Neural progenitor cell (in vitro differentiated cells): ENCODE measurements around the gene GRID1. TPM values are rescaled to one million over a fixed set of nuclear protein-coding genes. Genes with fewer than 3 reads are reported as not detected.

Experiments used
- DNase-seq: peaks from one replicate; pipeline ENCODE4 v3.0.0-alpha.2; 2016; ENCODE audit warnings: low spot score
- H2AFZ ChIP-seq: fragments of 200-600 bp; sonication (generic); replicated peaks from 2 replicates; pipeline ENCODE4 v1.6.1; 2016; ENCODE audit warnings: antibody characterized with exemption
- H3F3A ChIP-seq: fragments of 200-600 bp; sonication (generic); 2 replicates; pipeline ENCODE4 v1.6.1; 2016; ENCODE audit warnings: antibody characterized with exemption, low read depth
- H3K27ac ChIP-seq: fragments of 200-600 bp; sonication (generic); 2 replicates; pipeline ENCODE4 v1.5.1; 2016; ENCODE audit warnings: mild to moderate bottlenecking
- H3K27me3 ChIP-seq: fragments of 200-600 bp; sonication (generic); 2 replicates; pipeline ENCODE4 v1.6.1; 2016; ENCODE audit warnings: mild to moderate bottlenecking, moderate library complexity
- H3K36me3 ChIP-seq: fragments of 200-600 bp; sonication (generic); 2 replicates; pipeline ENCODE4 v1.5.1; 2016
- H3K4me1 ChIP-seq: fragments of 200-600 bp; sonication (generic); 2 replicates; pipeline ENCODE4 v1.6.1; 2016; ENCODE audit warnings: mixed run types
- H3K4me2 ChIP-seq: fragments of 200-600 bp; sonication (generic); 2 replicates; pipeline ENCODE4 v1.6.1; 2016
- H3K4me3 ChIP-seq: fragments of 200-600 bp; sonication (generic); 2 replicates; pipeline ENCODE4 v1.5.1; 2016
- H3K79me2 ChIP-seq: fragments of 200-600 bp; sonication (generic); 2 replicates; pipeline ENCODE4 v1.6.1; 2016; ENCODE audit warnings: low read depth
- H3K9ac ChIP-seq: fragments of 200-600 bp; sonication (generic); 2 replicates; pipeline ENCODE4 v1.6.1; 2016
- H3K9me3 ChIP-seq: fragments of 200-600 bp; sonication (generic); 2 replicates; pipeline ENCODE4 v1.5.1; 2016; ENCODE audit warnings: low read depth
- H4K20me1 ChIP-seq: fragments of 200-600 bp; sonication (generic); 2 replicates; pipeline ENCODE4 v1.6.1; 2016; ENCODE audit warnings: low read depth
- H3K27ac Mint-ChIP-seq: 3 replicates; pipeline ENCODE4 v1.8.0; 2021; ENCODE audit warnings: mixed read lengths
- H3K27me3 Mint-ChIP-seq: 2 replicates; pipeline ENCODE4 v1.8.0; 2022; ENCODE audit warnings: low read depth, mild to moderate bottlenecking, inconsistent platforms, moderate library complexity, mixed read lengths; ENCODE audit not compliant: insufficient read depth
- H3K36me3 Mint-ChIP-seq: 3 replicates; pipeline ENCODE4 v1.8.0; 2021; ENCODE audit warnings: mixed read lengths
- H3K4me1 Mint-ChIP-seq: 3 replicates; pipeline ENCODE4 v1.8.0; 2021; ENCODE audit warnings: mixed read lengths
- H3K4me3 Mint-ChIP-seq: 3 replicates; pipeline ENCODE4 v1.8.0; 2021; ENCODE audit warnings: mild to moderate bottlenecking, moderate library complexity, mixed read lengths
- H3K9me3 Mint-ChIP-seq: 3 replicates; pipeline ENCODE4 v1.8.0; 2020; ENCODE audit warnings: mixed read lengths
- CTCF ChIP-seq: fragments of 200-600 bp; sonication (generic); IDR thresholded peaks from 2 replicates; pipeline ENCODE4 v1.5.1; 2017; ENCODE audit warnings: antibody characterized with exemption, mild to moderate bottlenecking
- EZH2 ChIP-seq: fragments of 200-600 bp; sonication (generic); IDR thresholded peaks from 2 replicates; pipeline ENCODE4 v1.6.1; 2017; ENCODE audit warnings: antibody characterized with exemption, mild to moderate bottlenecking, moderate library complexity
- EZH2phosphoT487 ChIP-seq: fragments of 200-600 bp; sonication (generic); IDR thresholded peaks from 2 replicates; pipeline ENCODE4 v1.6.1; 2017; ENCODE audit warnings: antibody characterized with exemption
- total RNA-seq: library from RNA; depleted of rRNA; stranded (reverse); fragments of >200 nt; gene quantifications from 2 replicates; pipeline ENCODE4 v1.2.3, GENCODE V29; 2015; ENCODE audit warnings: low replicate concordance

GRID1 gene
- total RNA-seq, 1 donor from 2014 or later = not detected

GRCh38 chr10:85993140-85993539, 373.5 kb downstream of the GRID1 start:
- H3F3A ChIP-seq = no peaks in the 10 kb centered on the region
- no peaks in the 10 kb centered on the region for H3K9me3 ChIP-seq
- no peaks in the 10 kb centered on the region for H3K4me1 ChIP-seq
- no peaks in the 10 kb centered on the region for H3K27me3 ChIP-seq
- H3K9ac ChIP-seq = no peak overlapping the region
- no peak overlapping the region for H3K4me2 ChIP-seq
- no peak for TF ChIP-seq EZH2phosphoT487
- TF ChIP-seq EZH2 = no peak
- TF ChIP-seq CTCF = no peak
- H3K27ac Mint-ChIP-seq = no peak overlapping the region
- peaks cover 12% of the 10 kb centered on the region for H3K4me1 Mint-ChIP-seq
- no peak for DNase-seq
- no peak overlapping the region for H3K4me3 ChIP-seq
- H3K36me3 ChIP-seq = no peaks in the 10 kb centered on the region
- H3K79me2 ChIP-seq = no peaks in the 10 kb centered on the region
- no peak overlapping the region for H2AFZ ChIP-seq
- H3K36me3 Mint-ChIP-seq = no peaks in the 10 kb centered on the region
- peaks cover 3% of the 10 kb centered on the region for H3K27me3 Mint-ChIP-seq
- peaks cover 4% of the 10 kb centered on the region for H3K9me3 Mint-ChIP-seq
- H4K20me1 ChIP-seq = no peaks in the 10 kb centered on the region
- H3K27ac ChIP-seq = no peak overlapping the region
- H3K4me3 Mint-ChIP-seq = no peak overlapping the region

GRCh38 chr10:85992324-85992723, 374.3 kb downstream of the GRID1 start:
- Mint-ChIP-seq H3K4me1 (peaks cover 12% of the 10 kb centered on the region), H3K36me3 (no peaks in the 10 kb centered on the region), H3K27ac (no peak overlapping the region), H3K27me3 (peaks cover 3% of the 10 kb centered on the region), H3K4me3 (no peak overlapping the region), H3K9me3 (no peaks in the 10 kb centered on the region)
- no peak overlapping the region for H3K9ac ChIP-seq
- no peaks in the 10 kb centered on the region for H3K36me3 ChIP-seq
- H3K27ac ChIP-seq = no peak overlapping the region
- H4K20me1 ChIP-seq = no peaks in the 10 kb centered on the region
- H3K27me3 ChIP-seq = no peaks in the 10 kb centered on the region
- H3K4me2 ChIP-seq = no peak overlapping the region
- H3F3A ChIP-seq = no peaks in the 10 kb centered on the region
- no peaks in the 10 kb centered on the region for H3K9me3 ChIP-seq
- H3K4me3 ChIP-seq = no peak overlapping the region
- DNase-seq = no peak
- no peaks in the 10 kb centered on the region for H3K79me2 ChIP-seq
- no peaks in the 10 kb centered on the region for H3K4me1 ChIP-seq
- TF ChIP-seq CTCF = no peak
- TF ChIP-seq EZH2 = no peak
- no peak for TF ChIP-seq EZH2phosphoT487
- no peak overlapping the region for H2AFZ ChIP-seq

GRCh38 chr10:85986777-85987176, 379.8 kb downstream of the GRID1 start:
- Histone ChIP-seq H4K20me1 (no peaks in the 10 kb centered on the region), H2AFZ (no peak overlapping the region), H3K36me3 (no peaks in the 10 kb centered on the region), H3K27me3 (no peaks in the 10 kb centered on the region), H3F3A (no peaks in the 10 kb centered on the region), H3K4me2 (no peak overlapping the region), H3K79me2 (no peaks in the 10 kb centered on the region), H3K9me3 (no peaks in the 10 kb centered on the region), H3K4me3 (no peak overlapping the region), H3K9ac (no peak overlapping the region), H3K4me1 (no peaks in the 10 kb centered on the region), H3K27ac (no peak overlapping the region)
- no peak for DNase-seq
- H3K9me3 Mint-ChIP-seq = no peaks in the 10 kb centered on the region
- H3K4me3 Mint-ChIP-seq = no peak overlapping the region
- TF ChIP-seq EZH2 (no peak), CTCF (no peak), EZH2phosphoT487 (no peak)
- peaks cover 3% of the 10 kb centered on the region for H3K27me3 Mint-ChIP-seq
- no peak overlapping the region for H3K27ac Mint-ChIP-seq
- no peaks in the 10 kb centered on the region for H3K4me1 Mint-ChIP-seq
- H3K36me3 Mint-ChIP-seq = no peaks in the 10 kb centered on the region

- Histone ChIP-seq H3K9ac (no peak overlapping the region), H3K36me3 (no peaks in the 10 kb centered on the region), H3F3A (no peaks in the 10 kb centered on the region), H3K9me3 (no peaks in the 10 kb centered on the region), H3K27me3 (no peaks in the 10 kb centered on the region), H2AFZ (no peak overlapping the region), H3K79me2 (no peaks in the 10 kb centered on the region), H4K20me1 (no peaks in the 10 kb centered on the region), H3K4me3 (no peak overlapping the region), H3K4me2 (no peak overlapping the region), H3K27ac (no peak overlapping the region), H3K4me1 (no peaks in the 10 kb centered on the region)
- TF ChIP-seq EZH2 (no peak), CTCF (no peak), EZH2phosphoT487 (no peak)
- no peak for DNase-seq
- Mint-ChIP-seq H3K36me3 (no peaks in the 10 kb centered on the region), H3K27me3 (peaks cover 4% of the 10 kb centered on the region), H3K9me3 (no peaks in the 10 kb centered on the region), H3K27ac (no peak overlapping the region), H3K4me1 (no peaks in the 10 kb centered on the region), H3K4me3 (no peak overlapping the region)
Observed at GRCh38 chr10:85983051-85983450, 383.5 kb downstream of the GRID1 start.
